Activated CD4-positive, alpha-beta T cell treated with anti-CD3 and anti-CD28 coated beads, Interleukin-2, amount 50 U/mL, for 24 hours (primary cell): ENCODE data around the gene ZNF384.

Source experiments
- DNase-seq, 2 donors: peaks; one replicate each; pipeline ENCODE4 v3.0.0-alpha.2; 2020; ENCODE audit warnings: low read depth in 1 of 2, low spot score in 1 of 2

ZNF384 gene

GRCh38 chr12:6626654-6627283, 62.4 kb downstream of the ZNF384 start:
- no peak for DNase-seq

GRCh38 chr12:6620885-6621274, 68.3 kb downstream of the ZNF384 start:
- no peak for DNase-seq

GRCh38 chr12:6620137-6620884, 68.9 kb downstream of the ZNF384 start:
- DNase-seq, result no peak

DNA sequence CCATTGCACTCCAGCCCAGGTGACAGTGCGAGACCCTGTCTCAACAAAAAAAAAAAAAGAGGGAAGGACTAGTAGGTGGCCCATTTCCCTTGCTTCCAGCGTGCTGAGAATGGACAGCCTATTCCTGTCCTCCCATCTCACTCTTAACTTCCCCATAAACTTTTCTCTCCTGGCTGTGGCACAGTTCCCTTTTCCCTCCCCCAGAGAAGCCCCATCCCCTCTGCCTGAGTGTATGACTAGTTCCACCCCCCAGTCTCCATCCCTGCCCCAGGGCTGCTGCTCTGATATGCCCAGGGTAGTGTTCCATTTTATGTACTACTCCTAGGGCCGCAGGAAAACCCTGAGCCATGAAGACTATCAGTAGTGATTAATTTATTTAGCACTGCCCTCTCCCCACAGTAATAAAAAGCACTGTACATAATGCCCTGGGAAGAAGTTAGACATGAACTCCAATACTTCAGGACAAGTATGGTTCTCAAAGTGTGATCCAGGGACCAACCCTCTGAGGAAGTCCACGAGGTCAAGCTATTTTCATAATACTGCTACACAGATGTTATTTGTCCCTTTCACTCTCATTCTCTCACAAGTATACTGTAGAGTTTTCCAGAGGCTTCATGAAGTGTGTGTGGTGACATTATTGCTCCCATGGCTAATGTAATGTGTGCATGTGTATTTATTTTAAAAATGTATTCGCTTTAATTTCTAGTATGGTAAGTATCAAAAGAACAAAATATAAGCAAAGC, 70.5 kb downstream of the ZNF384 start:
- DNase-seq, result no peak
